ENCODE data around the gene PLEKHH3.

Gene PLEKHH3

GRCh38 chr17:42676424-42677011 is at the start of gene PLEKHH3:
PLEKHH3 (minus strand) TSS chr17:42676994; CDS start chr17:42676563, 431 bp downstream.
- DNase-seq: no peak

DNA sequence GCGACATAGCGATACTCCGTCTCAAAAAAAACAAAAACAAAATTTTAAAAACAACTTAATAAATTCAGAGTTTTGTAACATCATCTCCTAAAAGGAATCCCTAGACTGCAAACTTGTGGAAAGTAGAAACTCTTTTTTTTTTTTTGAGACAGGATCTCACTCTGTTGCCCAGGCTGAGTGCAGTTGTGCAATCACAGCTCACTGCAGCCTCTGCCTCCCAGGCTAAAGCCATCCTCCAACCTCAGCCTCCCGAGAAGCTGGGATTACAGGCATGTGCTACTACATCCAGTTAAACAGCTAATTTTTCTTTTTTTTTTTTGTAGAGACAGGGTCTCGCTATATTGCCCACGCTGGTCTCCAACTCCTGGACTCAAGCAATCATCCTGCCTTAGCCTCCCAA is 48.3 kb upstream of the PLEKHH3 start:
- no peak for DNase-seq

GRCh38 chr17:42723636-42724035 is 46.8 kb upstream of the PLEKHH3 start:
- no peak for DNase-seq

DNA sequence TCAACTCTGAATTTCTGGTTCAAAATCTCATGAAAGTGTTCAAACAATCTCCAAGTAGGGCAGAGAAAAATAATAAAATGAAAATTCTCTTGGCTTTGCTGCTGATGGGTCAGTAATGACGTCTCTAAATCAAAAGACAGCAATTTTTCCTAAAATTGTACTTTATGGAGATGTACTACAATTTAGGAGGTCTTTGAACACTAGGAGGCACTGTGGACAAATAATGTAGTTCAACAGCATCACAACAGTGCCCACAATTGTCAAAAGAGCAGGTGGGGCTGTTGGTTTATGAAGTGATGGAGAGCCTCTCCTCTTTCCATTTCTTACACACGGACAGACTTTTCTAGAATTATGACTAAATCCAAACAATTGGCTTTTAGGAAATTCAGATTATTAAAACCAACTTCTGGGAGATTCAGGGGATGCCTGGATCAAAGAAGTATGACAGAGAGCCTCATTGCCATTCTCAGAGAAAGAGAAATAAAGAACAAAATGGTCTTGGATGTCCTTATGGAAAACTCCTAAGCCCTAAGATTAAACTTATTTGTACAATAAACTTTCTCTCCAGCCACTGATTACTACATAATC is 44.3 kb upstream of the PLEKHH3 start:
- peak; percentile 73 for DNase-seq

DNA sequence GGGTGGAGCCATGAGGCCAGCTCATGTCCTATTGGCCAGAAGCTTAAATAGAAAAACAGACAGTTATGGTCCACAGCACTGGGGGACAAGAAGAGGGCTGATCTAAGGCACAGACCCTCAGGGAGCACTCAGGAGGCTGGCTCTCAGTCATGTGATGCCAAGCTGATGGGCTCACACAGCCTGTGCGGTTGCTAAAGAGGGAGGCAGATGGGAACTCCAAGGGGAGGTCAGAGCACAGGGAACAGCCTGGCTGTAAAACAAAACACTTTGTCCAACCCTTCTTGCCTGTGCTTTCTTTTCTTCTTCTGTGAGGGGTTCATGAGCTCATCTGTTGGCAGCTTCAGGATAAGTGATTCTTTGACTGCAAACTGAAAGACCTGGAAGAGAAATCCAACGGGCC is 32.8 kb upstream of the PLEKHH3 start:
- no peak for DNase-seq

GRCh38 chr17:42708588-42708987 is 31.8 kb upstream of the PLEKHH3 start:
- DNase-seq: peak; percentile 8

- peak; percentile 92 for DNase-seq
Observed at GRCh38 chr17:42706732-42707131, 29.9 kb upstream of the PLEKHH3 start.

DNA sequence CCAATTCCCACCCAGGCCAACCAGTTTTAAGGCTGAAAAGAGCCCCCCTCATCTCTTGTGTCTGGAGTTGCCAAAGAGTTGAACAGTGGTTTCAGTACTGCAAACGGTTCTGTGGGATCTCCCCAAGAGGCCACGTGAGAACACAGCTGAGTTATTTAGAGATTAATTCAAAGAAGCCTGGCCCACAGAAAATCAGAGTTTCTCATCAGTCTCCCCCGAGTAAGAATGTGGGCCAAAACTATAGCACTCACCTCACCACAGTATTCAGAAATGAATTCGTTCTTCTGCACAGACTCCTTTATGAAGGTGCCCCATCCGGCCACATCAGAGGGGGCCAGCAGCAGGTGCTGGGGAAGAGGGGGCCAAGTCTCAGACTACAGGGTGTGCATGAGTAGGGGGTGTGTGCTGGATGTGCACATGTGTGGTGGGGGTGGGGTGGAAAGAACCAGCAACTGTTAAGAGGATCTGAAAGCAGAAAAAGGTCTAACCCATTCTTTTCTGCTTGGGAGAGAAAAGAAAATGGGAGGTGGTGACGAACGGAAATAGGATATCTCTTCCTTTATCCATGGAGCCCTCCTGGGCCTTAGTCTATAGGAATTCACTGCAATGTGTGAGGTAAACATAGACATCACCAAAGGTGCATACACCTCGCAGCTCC is 28.2 kb upstream of the PLEKHH3 start:
- peak; percentile 92 for DNase-seq

DNA sequence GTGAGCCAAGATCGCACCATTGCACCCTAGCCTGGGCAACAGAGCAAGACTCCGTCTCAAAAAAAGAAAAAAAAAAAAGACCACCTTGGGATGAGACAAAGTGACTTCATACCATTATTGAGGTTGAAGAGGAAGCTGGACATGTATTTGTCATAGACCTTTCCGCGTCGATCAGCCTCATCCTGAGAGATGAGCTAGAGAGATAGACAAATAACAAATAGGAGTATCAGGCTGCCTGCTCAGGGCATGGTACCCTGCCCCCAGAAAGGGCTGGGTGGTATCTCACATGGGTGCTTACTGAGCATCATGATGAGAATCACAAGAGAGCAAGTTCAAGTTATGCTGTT is 27.7 kb upstream of the PLEKHH3 start:
- DNase-seq: no peak

GRCh38 chr17:42702446-42702845 is 25.7 kb upstream of the PLEKHH3 start:
- no peak for DNase-seq

DNA sequence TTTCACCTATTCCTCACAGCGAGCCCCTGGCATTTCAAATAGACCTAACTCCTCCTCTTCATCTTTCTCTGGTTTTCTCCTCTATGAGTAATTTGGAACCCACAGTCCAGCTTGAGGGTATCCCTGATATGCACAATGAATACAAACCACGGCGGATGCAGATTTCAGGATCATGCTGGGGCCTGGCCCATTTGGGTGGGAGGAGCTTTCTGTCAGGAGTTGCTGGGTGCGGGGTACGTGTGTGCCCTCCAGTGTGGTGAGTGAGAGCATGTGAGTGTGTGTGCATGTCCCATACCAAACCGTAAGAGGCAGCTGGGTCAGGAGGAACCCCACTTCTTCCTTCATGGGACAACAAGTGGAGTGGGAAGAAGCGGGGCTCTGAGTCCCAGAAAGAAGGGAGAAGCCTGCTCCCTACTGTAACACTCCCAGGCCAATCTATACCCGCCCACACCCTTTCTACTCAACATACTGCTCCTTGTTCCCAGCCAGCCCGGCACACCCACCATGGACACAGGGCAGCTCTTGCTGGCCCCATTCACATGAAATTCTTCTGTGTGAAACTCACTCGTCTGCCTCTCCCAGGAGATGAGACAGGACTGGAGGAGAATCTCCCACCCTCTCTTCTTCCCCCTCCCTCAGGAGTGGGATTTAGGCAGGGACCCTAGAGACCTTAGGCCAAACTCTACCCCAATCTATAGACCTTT is 23.9 kb upstream of the PLEKHH3 start:
- no peak for DNase-seq

- no peak for DNase-seq
Observed at GRCh38 chr17:42699415-42699740, 22.6 kb upstream of the PLEKHH3 start.

- no peak for DNase-seq
Observed at GRCh38 chr17:42698736-42699414, 22.1 kb upstream of the PLEKHH3 start.

DNA sequence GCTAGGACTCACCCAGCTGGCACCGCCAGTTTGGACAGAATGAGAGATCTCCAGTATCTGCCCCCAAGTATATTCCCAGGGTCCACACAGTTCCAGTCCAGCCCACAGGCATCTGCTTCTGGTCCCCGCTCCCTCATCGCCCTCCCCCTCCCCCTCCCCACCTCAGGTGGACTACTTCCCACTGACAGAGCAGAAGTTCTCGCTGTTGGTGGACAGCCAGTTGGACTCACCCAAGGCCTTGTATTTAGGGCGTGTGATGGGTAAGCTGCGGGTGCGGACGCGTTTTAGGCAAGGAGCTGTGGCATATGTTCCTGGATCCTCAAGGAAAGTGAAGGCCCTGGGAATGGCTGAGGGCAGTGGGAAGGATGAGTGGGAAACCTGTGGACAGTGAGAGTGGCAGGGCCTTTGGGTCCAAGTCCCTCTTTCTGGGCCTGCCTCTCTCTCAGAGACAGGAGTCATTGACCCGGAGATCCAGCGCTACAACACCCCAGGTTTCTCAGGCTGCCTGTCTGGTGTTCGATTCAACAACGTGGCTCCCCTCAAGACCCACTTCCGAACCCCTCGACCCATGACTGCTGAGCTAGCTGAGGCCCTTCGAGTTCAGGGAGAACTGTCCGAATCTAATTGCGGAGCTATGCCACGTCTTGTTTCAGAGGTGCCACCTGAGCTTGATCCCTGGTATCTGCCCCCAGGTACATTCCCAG is 20.5 kb upstream of the PLEKHH3 start:
- DNase-seq: no peak

GRCh38 chr17:42695500-42695899 is 18.7 kb upstream of the PLEKHH3 start:
- DNase-seq: no peak

GRCh38 chr17:42694524-42694923 is 17.7 kb upstream of the PLEKHH3 start:
- no peak for DNase-seq

GRCh38 chr17:42692489-42692888 is 15.7 kb upstream of the PLEKHH3 start:
- no peak for DNase-seq

DNA sequence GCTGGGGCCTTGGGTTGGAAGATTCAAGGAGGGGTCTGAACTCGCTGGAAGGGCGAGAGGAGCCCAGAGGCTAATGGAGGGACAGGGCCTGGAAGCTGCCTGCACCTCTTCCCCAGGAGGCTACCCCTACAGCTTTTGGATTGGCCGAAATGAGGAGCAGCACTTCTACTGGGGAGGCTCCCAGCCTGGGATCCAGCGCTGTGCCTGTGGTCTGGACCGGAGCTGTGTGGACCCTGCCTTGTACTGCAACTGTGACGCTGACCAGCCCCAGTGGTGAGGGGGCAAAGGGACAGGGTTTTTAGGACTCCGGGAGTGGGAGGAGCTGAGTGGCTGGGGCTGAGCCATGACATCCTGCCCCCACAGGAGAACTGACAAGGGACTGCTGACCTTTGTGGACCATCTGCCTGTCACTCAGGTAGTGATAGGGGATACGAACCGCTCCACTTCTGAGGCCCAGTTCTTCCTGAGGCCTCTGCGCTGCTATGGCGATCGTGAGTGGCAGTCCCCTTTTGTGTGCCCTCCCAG is 14.3 kb upstream of the PLEKHH3 start:
- no peak for DNase-seq

DNA sequence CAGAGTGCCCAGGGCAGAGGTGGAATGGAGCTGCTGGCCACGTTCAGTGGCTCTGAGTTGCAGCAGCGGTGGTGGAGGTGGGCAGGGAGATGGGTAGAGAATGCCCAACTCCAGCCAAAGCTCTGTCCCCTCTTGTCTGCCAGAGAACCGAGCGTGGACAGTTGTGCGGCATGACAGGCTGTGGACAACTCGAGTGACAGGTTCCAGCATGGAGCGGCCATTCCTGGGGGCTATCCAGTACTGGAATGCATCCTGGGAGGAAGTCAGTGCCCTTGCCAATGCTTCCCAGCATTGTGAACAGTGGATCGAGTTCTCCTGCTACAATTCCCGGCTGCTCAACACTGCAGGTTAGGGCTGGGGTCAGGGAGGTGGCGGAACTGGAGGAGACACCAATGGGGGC is 13.8 kb upstream of the PLEKHH3 start:
- no peak for DNase-seq

DNA sequence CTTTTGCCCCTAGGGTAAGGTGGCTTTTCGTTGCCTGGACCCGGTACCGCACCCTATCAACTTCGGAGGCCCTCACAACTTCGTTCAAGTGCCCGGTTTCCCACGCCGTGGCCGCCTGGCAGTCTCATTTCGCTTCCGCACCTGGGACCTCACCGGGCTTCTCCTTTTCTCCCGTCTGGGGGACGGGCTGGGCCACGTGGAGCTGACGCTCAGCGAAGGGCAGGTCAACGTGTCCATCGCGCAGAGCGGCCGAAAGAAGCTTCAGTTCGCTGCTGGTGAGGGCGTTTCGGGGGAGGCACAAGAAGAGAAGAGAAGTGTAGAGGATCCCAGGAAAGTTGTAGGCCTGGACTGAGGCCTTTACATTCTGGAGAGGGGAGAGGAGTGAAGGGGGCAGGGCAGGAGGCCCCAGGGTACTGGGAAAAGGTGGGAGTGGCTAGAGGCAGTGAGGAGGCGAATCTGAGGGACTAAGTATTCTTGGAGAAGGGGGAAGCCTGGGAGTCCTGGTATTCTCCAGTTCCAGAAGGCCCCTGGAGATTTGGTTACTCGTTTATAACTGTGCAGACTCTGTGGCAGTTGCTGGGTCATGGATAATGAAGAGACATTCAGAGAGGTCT is 11.0 kb upstream of the PLEKHH3 start:
- no peak for DNase-seq

- DNase-seq: no peak
Observed at GRCh38 chr17:42686520-42687128, 9.8 kb upstream of the PLEKHH3 start.

GRCh38 chr17:42685831-42686230 is 9.0 kb upstream of the PLEKHH3 start:
- DNase-seq: no peak
